ENCODE measurements around the gene MYO16.

DNA sequence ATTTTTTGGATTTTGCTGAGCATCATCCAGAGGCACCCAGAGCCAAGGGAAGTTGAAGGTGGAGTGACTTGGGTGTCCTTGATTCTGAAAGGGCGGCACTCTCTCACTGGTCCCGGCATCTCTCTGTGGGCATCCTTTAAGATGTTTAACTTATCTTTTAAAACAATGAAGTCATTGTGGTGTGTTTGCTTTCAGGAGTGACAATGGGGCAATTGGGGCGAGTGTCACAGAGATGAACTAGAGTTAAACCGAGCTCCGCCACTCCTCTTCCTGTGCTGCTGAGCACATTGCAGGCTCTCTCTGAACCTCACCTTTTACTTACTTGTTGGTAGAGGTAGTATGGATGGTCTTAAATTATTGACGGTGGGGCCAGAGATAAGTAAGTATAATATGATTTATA is 295.7 kb downstream of the MYO16 start:
- TF ChIP-seq, protein P1, sequence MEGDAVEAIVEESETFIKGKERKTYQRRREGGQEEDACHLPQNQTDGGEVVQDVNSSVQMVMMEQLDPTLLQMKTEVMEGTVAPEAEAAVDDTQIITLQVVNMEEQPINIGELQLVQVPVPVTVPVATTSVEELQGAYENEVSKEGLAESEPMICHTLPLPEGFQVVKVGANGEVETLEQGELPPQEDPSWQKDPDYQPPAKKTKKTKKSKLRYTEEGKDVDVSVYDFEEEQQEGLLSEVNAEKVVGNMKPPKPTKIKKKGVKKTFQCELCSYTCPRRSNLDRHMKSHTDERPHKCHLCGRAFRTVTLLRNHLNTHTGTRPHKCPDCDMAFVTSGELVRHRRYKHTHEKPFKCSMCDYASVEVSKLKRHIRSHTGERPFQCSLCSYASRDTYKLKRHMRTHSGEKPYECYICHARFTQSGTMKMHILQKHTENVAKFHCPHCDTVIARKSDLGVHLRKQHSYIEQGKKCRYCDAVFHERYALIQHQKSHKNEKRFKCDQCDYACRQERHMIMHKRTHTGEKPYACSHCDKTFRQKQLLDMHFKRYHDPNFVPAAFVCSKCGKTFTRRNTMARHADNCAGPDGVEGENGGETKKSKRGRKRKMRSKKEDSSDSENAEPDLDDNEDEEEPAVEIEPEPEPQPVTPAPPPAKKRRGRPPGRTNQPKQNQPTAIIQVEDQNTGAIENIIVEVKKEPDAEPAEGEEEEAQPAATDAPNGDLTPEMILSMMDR (IDR thresholded peaks at IDR 0.05) = no peak
- TF ChIP-seq POLR2A (IDR thresholded peaks at IDR 0.05) = no peak

Measured in breast epithelium (tissue), 3 donors.